Measurements from ENCODE around the gene GPR78.

Gene GPR78

DNA sequence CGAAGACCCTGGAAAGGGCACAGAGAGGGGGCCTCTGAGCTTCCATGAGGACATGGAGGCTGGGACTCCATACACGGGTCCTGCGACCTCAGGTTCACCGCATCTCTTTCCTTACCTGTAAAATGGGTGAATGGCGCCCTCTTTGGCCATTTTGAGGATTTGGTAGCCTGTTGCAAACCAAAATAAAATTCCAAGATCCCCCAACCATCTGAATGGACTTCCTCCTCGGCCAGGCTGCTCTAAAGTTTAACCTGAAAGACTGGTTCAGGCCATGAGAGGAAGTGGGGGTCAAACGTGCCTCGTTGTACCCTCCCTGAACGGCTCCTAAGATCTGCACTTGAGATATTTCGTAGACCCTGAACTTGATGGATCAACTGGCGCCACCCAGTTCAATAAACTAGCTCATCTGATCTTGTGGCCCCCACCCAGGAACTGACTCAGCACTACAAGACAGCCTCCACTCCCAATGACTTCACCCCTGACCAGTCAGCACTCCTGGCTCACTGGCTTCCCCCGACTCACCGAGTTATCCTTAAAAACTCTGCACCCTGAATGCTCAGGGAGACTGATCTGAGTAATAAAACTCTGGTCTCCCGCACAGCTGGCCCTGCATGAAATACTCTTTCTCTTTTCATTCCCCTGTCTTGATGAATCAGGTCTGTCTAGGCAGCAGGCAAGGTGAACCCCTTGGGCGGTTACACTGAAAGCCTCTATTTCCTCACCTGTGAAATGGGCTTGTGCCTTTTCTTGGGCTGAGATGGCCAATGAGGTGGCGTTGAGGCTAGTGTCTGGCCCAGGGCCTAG is 32.9 kb upstream of the GPR78 start:
- no peak for DNase-seq

DNA sequence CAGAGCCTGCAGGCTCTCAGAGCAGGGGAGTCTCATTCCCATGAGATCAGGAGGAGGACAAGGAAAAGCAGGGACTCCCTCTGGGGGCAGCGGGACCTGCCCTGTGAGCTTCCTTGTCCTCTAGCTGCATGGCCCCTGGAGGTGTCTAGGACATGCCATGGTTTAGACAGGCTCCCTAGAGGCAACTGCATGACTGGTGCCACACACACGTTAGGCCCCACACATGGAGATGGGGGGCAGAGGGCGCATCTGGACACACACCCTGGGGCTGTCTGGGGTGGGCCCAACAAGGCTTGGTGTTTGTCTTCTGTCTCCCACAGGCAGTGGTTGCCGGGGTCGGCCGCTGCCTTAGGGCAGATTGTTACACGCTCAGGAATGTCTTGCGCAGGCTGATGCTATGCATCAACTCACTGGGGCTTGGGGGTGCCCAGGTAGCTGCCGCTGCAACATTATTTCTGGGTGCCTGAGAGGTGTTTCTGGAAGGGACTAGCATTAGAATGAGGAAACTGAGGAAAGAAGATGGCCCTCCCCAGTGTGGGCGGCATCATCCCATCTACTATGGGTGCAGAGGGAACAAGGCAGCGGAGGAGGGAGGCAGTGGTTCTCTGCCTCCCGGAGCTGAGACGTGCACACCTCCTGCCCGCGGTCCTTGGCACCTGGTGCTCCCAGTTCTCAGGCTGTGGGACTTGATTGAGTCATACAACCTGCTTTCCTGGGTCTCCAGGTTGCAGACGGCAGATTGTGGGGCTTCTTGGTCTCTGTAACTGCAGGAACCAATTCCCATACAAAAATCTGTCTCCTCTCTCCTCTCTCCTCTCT is 32.1 kb upstream of the GPR78 start:
- no peak for DNase-seq

DNA sequence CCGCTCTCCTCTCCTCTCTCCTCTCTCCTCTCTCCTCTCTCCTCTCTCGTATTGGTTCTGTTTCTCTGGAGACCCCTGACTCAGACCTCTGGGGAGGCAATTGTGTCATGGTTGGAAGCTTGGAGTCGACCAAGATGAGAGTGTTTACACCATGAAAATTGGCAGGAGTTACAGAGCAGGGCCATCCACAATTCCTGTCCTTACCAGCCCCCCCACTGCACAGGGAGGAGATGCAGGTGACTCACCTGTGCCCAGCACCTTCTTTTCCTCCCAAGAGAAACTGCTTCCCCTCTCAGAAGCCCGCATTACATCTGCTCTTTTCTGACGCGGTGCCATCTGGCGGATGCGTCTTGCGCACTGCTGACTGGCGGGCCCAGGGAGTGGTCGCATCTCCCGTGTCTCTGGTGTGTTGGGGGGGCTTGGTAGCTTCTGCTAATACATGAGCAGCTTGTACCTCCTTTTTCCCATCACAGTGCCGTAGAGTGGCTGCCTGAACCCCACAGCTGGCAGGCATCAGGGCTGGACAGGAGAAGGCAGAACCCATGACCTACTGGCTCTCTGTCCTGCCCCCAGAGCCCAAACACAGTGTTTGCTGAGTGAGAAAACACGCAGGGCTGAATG is 31.4 kb upstream of the GPR78 start:
- no peak for DNase-seq

DNA sequence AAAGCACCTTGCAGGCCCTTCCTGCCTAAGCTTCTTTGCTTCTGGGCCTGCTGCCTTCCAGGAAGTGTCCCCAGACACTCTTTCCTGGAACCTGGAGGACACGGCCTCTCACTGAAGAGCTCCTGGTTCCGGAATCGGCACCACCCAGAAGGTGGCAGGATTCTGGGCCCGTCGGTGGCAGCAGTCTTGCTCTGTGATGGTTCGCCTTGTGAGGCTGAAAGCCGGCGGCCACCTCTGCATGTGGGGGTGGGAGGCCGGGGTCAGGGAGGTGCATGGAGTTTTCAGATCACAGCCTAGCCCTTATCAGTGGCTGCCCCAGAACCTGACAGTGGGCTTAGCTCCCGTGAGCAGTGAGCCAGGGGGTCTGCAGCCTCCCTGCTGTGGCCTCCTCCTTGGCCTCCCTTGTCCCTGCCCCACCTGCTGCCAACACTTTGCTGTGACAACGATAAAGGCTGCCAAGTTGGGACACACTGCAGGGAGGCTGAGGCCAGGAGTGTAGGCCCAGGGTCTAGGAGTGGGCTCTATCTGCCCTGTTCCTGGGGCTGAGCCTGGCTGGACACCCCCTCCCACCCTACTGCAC is 30.8 kb upstream of the GPR78 start:
- no peak for DNase-seq

DNA sequence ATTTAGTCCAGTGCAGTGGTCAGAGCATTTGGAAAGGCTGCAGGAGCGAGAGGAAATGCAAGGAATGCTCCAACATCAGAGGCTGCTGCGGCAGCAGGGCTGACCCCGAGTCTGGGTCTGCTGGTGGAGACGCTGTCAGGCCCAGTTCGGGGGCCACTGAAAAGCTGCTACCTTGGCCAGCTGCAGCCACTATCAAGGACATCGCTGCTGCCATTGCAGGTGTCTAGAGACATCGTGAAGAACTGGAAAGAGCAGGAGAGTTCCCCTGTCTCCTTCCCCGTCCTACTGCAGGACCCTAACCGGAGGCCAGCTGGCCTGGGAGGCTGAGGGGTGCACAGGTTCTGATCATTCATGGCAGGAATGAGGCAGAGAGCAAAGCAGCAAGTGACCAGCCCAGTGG is 29.5 kb upstream of the GPR78 start:
- DNase-seq, result no peak

DNA sequence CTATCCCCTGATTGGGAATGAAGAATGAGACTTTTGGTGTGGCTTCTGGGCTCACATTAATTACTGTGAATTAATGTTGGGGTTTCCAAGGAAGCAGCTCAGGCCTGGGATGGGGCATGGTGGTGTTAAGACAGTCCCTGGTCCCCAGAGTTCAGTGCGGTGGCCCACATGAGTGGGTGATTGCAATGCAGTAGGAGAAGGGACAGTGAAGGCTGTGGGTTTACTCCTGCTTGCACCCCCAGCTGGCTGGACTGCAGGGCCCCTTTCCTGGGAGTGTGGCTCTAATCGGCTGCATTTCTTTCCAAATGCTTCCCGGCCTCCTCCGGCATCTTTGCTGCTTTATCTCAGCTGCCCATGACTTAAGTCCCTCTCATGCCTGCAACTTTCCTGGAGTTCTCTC is 28.2 kb upstream of the GPR78 start:
- DNase-seq, result no peak

DNA sequence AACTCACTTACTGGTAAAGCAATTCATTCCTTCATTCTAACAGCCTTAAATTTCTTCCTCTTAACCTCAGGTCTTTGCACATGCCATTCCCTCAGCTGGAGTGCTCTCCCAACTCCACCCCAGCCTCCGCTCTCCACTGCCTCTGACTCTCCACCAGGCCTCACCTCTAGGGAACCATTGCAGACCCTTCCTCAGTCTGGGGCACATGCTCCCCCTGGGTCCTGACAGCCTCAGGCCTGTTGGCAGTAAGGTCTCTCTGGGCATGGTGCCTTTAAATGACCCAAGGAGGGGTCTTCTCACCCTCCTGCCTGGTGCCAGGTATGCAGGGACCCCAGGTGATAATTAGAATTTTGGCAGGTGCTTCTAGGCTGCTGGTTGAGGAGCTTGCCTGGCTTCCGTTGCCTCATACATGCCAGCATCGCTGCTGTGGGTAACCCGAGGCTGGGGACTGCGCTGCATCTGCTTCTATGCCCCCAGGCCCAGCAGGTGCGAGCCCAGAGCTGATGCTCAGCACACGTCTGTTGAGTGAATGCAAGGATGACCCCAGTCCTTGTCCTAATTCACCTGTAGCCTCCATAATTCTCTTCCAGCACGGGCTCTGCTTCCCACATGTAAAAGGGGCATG is 27.5 kb upstream of the GPR78 start:
- DNase-seq, result no peak

DNA sequence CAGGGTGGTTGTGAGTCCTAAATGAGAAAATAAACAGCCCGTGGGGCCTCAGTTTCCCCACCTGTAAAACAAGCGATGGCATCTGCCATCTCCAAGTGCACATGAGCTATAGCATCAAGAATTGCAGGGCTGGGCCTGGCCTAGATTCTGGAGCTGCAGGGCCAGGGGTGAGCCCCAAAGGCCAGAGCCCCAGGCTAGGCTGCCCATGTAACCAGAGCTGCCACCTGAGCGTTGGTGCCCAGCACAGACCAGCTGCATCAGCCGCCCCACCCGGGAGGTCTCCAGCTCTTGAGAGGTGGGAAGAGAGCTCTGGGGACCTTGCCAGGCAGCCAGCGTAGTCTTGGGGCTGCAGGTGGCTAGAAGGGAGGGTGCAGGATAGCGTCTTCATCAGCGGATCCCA is 27.0 kb upstream of the GPR78 start:
- no peak for DNase-seq

DNA sequence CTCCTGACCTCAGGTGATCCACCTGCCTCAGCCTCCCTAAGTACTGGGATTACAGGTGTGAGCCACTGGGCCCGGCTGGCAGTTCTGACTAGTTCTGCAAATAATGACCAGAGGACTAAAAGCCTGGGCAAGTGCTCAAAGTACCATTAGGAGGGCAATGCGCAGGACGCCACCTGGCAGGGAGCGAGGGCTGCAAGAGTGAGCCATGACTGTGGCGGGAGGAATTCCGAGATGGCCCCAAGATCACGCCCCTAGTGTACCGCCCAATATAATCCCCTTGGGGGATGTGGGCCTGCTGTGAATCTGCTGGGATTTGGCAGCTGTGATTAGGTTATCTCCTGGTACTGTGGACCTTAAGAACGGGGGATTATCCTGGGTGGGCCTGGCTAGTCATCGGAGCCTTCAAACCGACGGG is 26.2 kb upstream of the GPR78 start:
- no peak for DNase-seq

DNA sequence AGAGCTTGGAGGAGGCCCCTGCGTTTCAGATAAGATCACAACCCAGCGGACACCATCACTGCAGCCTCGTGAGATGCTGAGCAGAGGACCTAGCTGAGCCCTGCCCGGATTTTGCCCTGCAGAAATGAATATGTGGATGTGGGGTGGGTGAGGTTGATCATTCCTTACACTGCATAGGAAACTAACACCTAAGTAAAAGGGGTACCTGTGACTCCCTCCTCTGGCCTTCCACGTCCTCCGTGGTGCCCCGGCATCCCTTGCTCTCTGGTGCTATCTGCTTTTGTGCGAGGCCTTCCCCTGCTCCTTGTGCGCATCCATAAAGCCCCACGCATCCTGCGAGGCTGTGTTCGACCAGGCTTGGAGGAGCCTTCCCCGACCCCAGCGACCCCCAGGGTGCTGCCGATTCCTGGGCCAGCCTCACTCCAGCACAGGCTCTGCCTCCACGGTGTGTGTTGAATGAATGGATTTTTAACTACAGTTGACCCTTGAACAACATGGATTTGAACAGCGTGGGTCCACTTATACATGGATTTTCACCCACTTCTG is 25.6 kb upstream of the GPR78 start:
- DNase-seq, result no peak

DNA sequence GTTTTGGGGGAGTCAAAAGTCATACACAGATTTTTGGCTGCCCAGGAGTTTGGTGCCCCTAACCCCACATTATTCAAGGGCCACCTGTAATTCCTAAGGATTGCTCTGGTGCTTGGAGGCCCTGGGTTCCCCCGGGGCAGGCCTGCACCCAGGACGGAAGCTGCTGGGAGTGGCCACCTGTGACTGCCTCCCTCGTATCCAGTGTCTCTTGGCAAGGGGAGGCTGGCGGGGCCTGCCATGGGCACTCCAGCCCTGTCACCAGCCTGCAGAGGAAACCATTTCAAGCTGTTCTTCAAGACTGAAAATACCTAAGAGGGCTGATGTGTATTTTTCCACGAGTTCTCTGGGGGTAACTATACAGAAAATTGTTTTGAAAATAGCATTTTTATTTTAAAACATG is 24.5 kb upstream of the GPR78 start:
- DNase-seq, result no peak

DNA sequence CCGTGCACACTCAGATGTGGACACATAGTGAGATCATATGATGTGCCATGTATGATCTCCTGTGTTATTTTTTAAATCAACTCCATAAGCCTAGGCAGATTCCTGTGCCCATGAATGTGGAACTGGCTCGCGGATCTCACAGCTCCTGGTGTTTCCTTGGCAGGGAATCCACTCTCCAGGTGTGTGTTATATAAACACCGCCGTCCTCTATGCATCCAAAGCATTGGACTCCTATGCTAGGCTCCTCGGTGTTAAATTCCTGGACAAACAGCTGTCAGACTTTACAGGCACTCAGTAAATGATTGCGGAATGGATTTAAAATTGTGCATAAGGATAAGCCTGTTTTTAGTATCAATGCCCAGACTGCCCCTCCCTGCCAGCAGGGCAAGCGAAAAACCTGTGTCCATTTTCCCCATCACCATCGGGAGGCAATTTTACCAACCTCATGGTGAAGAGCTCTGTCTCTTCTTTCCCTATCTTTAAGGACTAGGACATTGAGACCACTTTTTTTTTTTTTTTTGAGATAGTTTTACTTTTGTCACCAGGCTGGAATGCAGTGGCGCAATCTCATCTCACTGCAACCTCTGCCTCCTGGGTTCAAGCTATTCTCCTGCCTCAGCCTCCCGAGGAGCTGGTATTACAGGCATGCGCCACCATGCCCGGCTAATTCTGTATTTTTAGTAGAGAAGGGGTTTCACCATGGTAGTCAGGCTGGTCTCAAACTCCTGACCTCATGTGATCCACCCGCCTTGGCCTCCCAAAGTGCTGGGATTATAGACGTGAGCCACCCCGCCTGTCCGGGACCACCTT is 23.6 kb upstream of the GPR78 start:
- no peak for DNase-seq

DNA sequence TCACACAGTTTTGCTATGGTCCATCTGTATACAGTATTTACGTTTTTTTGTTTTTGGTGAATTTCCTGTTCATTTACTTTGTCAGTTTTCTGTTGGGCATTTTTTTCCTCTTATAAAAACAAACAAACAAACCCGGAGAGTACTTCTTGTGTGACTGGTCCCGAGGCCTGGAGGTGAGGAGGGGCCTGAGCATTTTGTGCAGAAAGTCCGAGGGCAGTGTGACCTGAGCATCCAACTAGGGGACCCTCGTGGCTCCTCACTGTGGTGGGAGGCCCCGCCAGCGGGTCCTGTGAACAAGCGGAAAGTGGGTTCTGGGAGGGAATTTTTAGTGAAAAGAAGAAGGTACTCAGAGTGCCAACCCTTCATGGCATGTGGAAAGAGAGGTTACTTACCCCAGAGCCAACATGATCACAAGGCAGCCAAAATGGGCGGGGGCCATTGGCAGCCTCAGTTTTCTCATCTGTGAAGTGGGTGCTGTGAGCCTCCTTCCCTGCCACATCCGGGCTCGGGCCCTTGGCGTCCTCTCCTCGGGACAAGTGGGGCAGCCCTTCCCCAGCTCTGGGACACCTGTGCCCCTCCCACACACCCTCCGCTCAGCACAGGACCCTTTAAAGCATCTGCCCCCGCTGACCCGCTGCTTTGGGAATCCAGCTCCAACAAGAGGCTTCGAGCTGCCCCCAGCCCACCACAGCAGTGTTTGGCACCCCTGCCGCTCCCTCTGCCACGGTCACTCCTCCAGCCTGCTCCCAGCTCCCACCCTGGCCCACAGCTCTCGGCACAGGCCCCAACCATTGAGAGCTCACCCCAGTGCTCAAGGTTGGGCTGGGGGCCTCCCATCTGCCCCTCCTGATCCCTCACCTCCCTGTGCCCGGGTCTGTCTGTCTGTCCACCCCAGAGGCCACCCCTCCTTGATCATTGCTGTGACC is 22.8 kb upstream of the GPR78 start:
- no peak for DNase-seq

DNA sequence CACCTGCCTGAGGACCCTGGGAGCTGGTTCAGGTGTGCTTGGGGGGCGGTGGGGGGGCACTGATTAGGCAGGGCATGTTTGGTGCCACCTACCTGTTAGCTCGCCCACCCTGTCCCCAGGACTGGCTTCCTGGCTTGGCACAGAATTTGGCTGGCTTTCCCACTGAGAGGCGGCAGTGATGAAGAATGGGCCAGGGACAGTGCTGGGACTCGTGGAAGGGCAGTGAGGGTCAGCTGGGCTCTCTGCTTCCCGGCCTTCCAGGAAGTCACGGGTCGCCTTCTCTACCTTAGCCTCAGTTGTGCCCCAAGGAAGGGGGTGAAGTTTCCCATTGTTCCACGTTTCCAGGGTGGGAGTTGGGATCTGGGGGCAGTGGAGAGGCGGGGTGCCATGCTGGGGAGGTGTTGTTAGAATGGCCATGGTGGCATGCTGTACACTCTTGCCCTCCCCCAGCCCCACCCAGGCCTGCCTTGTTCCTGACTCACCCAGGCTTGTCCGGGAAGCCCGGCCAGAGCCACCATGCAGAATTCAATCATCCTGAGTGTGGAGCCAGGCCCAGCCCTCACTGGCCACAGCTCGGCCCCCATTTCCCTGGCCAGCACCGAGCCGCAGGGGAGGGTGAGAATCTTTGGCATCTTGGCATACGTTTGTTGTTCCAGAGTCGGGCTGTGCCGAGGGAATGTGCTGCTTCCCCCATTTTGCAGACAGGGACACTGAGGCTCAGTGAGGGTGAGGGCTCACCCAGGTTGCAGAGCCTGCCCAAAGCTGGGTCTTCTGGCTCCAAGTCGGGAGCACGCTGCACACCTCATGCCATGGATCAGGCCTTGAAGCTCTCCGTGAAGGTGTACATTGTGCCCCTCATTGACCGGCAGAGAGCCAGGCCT is 21.9 kb upstream of the GPR78 start:
- DNase-seq, result no peak

DNA sequence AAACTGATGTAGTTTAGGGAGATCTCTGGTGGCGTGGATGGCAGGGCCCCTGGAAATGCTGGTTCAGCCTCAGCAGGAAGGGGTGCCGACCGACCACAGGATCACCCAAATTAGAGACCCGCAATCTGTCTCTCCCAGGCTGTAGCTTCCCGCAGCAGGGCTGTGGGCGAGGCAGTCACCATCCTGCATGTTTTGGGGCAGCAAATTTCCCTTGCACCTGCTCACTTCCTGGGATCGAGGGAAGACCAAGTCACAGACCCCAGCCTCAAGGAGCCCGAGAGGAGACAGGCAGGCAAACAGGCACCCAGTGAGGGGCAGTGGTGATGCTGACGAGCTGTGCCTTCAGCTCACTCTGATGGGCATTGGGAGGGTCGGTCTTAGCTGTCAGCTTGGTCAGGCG is 21.2 kb upstream of the GPR78 start:
- no peak for DNase-seq

DNA sequence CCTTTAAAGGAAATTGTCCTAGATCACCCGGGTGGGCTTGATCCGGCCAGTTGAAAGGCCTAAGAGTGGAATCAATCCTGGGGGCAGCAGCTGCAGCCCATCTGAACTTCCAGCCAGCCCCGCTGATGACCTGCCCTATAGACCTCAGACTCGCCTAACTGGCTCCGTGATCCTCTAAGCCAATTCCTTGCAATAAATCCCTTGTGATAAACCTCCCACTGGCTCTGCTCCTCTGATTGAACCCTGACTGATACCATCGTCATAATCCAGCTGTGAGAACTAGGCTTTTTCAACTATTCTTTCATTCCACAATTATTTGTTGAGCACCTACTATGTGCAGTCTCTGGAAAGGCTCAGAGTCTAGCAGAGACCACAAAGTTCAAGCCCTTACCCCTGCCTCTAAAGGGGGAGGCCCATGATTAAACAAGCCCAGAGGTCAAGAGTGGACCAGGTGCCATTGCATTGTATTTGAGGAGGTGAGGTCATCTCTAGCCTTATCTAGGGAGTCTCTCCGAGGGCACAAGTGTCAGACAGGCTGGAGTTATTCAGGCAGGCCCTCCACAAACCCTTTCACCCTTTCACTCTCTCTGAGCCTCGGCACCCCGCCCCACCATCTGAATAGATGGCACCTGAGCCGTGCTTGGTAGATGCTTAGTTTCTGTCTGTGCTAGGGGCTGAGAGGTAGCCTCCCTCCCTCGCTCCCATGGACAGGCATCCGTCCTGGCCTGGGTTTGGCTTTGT is 20.5 kb upstream of the GPR78 start:
- no peak for DNase-seq

DNA sequence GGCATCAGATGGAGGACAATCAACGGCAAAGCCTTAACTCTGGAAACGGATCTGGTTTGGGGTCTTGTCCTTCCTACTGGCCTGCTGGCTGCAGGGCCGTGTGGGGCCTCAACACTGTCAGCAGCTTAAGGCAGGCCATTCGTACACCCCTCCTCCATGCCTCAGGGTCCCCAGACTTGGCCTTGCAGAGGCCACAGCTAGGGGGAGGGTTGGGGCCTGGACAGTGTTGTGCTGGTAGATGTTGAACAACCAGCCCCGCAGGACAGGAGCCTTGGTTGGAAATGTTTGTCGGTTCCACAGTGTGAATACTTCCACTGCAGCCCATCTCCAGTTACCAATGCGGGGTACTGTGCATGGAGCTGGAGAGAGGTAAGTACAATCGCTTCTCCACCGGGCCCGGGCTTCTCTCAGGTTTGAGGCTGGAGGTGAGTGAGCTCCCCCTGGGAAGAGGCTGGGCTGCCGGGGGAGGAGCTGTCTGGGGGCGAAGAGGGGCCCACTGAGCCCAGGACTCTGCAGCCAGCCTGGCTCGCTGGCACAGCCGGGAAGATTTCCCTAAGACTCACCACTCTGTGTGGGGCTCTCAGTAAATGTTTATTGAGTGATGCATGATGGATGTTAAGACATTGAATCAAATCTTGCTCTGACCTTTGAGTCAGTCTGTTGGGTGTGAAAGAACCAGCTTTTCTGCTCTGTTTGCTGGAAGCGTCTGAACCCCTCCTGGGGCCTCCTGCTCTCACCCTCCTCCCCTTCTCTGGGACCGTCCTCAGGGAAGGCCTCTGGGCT is 19.7 kb upstream of the GPR78 start:
- no peak for DNase-seq

DNA sequence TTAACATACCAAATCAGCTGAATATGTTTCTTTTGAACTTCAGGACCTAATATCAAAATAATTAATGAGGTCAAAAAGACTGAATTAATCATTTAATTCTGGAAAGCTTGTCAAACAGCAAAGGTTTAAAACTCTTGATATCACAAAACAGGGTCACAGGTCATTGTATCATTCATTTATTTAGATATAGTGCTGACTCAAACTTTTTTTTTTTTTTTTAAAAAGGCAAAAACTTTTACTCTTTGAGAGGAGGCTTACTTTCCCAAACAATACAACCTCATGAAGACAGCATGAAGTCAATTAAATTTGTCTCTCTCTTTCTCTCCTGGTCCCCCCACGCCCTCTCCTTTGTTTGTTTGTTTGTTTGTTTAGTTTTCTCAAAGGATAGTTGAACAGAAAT is 15.6 kb upstream of the GPR78 start:
- DNase-seq, result no peak
